PC-9 (cell line): ENCODE data around the gene ANP32B. TPM values are rescaled to one million over a fixed set of nuclear protein-coding genes. Genes with fewer than 3 reads are reported as not detected.

Source experiments
- BruUV-seq: library from RNA; stranded (reverse); fragments of 400-500 nt; replicated peaks from 2 replicates; lab custom pipeline; 2021; lab: Mats Ljungman, UMichigan
- CTCF ChIA-PET: fragments of 300-600 bp; sonication (Branson Sonifier 250); formaldehyde crosslinking; loops from one replicate; lab custom pipeline; 2022; ENCODE audit warnings: antibody characterized with exemption; lab: Charles Lee
- POLR2A ChIA-PET: fragments of 300-600 bp; sonication (Branson Sonifier 250); formaldehyde crosslinking; loops from one replicate; lab custom pipeline; 2022; ENCODE audit warnings: antibody characterized with exemption; ENCODE audit not compliant: unreplicated experiment; lab: Charles Lee
- DNase-seq, 2 experiments: peaks; one replicate each; pipeline versions ENCODE4 v3.0.0 to v3.0.0-alpha.2; 2015 to 2022; ENCODE audit warnings: mixed read lengths in 1 of 2
- H2AFZ ChIP-seq: fragments of 200-600 bp; sonication (generic); 2 replicates; pipeline ENCODE4 v1.8.1; 2017; ENCODE audit warnings: antibody characterized with exemption
- H3F3A ChIP-seq: fragments of 200-600 bp; sonication (generic); 2 replicates; pipeline ENCODE4 v1.8.1; 2017; ENCODE audit warnings: antibody characterized with exemption, mild to moderate bottlenecking, low read depth; ENCODE audit not compliant: insufficient read depth
- H3K27ac ChIP-seq: fragments of 200-600 bp; sonication (generic); 2 replicates; pipeline ENCODE4 v1.6.1; 2016; ENCODE audit warnings: mixed run types
- H3K27me3 ChIP-seq: fragments of 200-600 bp; sonication (generic); 2 replicates; pipeline ENCODE4 v1.6.1; 2016; ENCODE audit warnings: low read depth, mixed run types; ENCODE audit not compliant: insufficient read depth
- H3K36me3 ChIP-seq: fragments of 200-600 bp; sonication (generic); 2 replicates; pipeline ENCODE4 v1.6.1; 2016; ENCODE audit warnings: low read depth, mixed run types
- H3K4me1 ChIP-seq: fragments of 200-600 bp; sonication (generic); replicated peaks from 2 replicates; pipeline ENCODE4 v1.6.1; 2016; ENCODE audit warnings: mixed run types; ENCODE audit not compliant: insufficient read depth
- H3K4me2 ChIP-seq: fragments of 200-600 bp; sonication (generic); 2 replicates; pipeline ENCODE4 v1.6.1; 2017; ENCODE audit warnings: mixed run types
- H3K4me3 ChIP-seq: fragments of 200-600 bp; sonication (generic); 2 replicates; pipeline ENCODE4 v1.6.1; 2016; ENCODE audit warnings: mixed run types
- H3K79me2 ChIP-seq: fragments of 200-600 bp; sonication (generic); 2 replicates; pipeline ENCODE4 v1.6.1; 2017; ENCODE audit warnings: low read depth, mixed run types
- H3K9me2 ChIP-seq: fragments of 200-600 bp; sonication (generic); 2 replicates; pipeline ENCODE4 v1.8.1; 2017; ENCODE audit warnings: mild to moderate bottlenecking; ENCODE audit not compliant: insufficient read depth
- H3K9me3 ChIP-seq: fragments of 200-600 bp; sonication (generic); 2 replicates; pipeline ENCODE4 v1.8.1; 2016; ENCODE audit warnings: low read depth; ENCODE audit not compliant: insufficient read depth
- H4K20me1 ChIP-seq: fragments of 200-600 bp; sonication (generic); 2 replicates; pipeline ENCODE4 v1.8.1; 2017; ENCODE audit not compliant: insufficient read depth
- EZH2 ChIP-seq: fragments of 200-600 bp; sonication (generic); IDR thresholded peaks from 2 replicates; pipeline ENCODE4 v1.8.0; 2017; ENCODE audit warnings: antibody characterized with exemption, low read depth
- intact Hi-C: fragments of 100-400 bp; cut with micrococcal nuclease; formaldehyde crosslinking; loops from one replicate; pipeline ENCODE4 v1.10.0; 2022; ENCODE audit not compliant: unreplicated experiment
- total RNA-seq: library from RNA; stranded (reverse); gene quantifications from 2 replicates; pipeline ENCODE4 v1.2.3, GENCODE V29; 2021
- TF ChIP-seq, protein P1 (sequence below): fragments of 200-600 bp; sonication (generic); conservative IDR thresholded peaks from 2 replicates; pipeline ENCODE4 v1.6.1; 2017; ENCODE audit warnings: mixed run types, antibody characterized with exemption, mild to moderate bottlenecking, moderate library complexity

The ANP32B gene
- total RNA-seq, 1 experiment from 2014 or later, result 280 TPM

DNA sequence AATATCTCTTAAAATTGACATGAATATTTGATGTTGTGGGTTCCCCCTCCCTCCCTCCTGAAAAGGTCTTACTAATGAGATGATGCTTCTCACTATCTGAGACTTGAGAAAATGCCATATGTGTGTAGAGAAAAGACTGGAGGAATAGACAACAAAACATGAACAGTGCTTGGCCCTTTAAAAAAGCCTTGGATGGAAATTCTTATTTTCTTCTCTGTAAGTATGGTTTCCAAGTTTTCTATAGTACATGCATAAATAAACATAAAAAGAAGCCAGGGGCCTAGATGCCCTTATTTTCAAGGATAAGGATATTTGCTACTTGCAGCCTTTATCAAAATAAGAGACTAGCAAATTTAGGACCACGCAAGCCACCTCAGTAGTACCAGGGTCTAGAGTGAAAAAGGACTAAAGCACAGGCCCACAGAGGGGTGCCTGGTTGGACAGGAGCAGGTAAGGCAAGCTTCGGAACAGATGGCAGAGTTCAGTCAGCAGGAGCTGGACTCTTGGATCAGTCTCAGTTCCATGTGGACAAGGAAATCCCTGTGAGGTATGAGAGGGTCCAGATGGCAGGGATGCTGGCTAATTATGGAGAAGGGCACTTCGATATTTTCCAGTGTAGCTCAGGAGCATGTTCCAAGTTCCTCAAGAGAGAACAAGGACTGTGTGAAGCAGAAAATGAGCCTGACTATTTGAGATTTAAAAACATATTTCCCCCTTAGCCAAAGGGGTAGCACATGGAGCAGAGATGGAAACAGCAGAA is 4.6 kb upstream of the ANP32B start:
- POLR2A ChIA-PET, result no interaction called here

DNA sequence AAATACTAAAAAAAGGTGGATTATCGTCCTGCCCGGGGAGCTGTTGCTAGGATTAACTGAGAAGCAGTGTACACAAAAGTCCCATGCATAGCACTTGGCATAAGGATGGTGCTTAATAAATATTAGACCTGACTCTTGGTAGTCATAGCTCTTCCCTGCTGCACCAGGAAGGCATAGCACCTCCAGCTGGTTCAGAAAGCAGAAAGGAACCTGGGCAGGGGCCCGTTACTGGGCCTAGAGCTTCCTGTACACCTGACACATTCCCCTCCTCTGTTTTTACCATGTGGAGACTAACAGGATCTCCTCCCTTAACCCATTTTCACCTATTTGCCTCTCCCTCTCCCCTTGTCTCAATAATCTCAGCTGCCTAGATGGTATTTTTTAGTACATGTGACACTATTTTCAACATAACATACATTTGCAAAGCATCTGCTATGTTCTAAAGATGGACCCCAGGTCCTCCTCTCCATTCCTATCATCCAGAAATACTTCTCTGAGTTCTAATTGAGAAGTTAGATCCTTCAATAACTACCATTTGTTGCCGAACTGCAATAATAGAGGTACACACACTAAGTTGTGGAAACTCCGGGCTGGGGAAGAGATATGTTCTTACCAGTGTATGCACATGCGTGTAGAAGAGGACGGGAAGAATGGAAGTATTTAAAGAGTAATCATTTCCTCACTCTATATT is 3.2 kb upstream of the ANP32B start:
- H3K36me3 ChIP-seq, result no peaks in the 10 kb centered on the region
- no peaks in the 10 kb centered on the region for H3K27me3 ChIP-seq
- intact Hi-C loops, result loop anchor here (5.0 kb wide), 2 partner anchors 77 to 268 kb away; partner anchors contain the start of gene NANS
- H3K79me2 ChIP-seq, result peaks cover 24% of the 10 kb centered on the region
- no peaks in the 10 kb centered on the region for H4K20me1 ChIP-seq
- ChIA-PET CTCF (interaction anchor here (0.6 to 0.7 kb wide), 3 partner anchors 8 to 23 kb away, joined by 3 read pairs; no protein-coding TSS in a partner anchor), POLR2A (no interaction called here)
- no peaks in the 10 kb centered on the region; the same call in 1 of the 2 replicates for H3F3A ChIP-seq
- no peak overlapping the region for H3K27ac ChIP-seq
- no peak overlapping the region for H2AFZ ChIP-seq
- H3K9me3 ChIP-seq, result no peaks in the 10 kb centered on the region
- no peak for TF ChIP-seq EZH2
- TF ChIP-seq, protein P1, sequence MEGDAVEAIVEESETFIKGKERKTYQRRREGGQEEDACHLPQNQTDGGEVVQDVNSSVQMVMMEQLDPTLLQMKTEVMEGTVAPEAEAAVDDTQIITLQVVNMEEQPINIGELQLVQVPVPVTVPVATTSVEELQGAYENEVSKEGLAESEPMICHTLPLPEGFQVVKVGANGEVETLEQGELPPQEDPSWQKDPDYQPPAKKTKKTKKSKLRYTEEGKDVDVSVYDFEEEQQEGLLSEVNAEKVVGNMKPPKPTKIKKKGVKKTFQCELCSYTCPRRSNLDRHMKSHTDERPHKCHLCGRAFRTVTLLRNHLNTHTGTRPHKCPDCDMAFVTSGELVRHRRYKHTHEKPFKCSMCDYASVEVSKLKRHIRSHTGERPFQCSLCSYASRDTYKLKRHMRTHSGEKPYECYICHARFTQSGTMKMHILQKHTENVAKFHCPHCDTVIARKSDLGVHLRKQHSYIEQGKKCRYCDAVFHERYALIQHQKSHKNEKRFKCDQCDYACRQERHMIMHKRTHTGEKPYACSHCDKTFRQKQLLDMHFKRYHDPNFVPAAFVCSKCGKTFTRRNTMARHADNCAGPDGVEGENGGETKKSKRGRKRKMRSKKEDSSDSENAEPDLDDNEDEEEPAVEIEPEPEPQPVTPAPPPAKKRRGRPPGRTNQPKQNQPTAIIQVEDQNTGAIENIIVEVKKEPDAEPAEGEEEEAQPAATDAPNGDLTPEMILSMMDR, result no peak
- no peak overlapping the region for H3K4me3 ChIP-seq
- H3K9me2 ChIP-seq, result no peaks in the 10 kb centered on the region
- H3K4me1 ChIP-seq, result peaks cover 9% of the 10 kb centered on the region
- DNase-seq, result no peak
- BruUV-seq, result no TSS peak
- H3K4me2 ChIP-seq, result no peak overlapping the region

More for the DNA sequence above, 4.6 kb upstream of the ANP32B start:
- Histone ChIP-seq H3K9me2 (no peaks in the 10 kb centered on the region), H3K4me1 (peaks cover 9% of the 10 kb centered on the region), H3K27me3 (no peaks in the 10 kb centered on the region), H3F3A (no peaks in the 10 kb centered on the region; the same call in 1 of the 2 replicates), H3K79me2 (peaks cover 17% of the 10 kb centered on the region), H4K20me1 (no peaks in the 10 kb centered on the region), H3K36me3 (no peaks in the 10 kb centered on the region), H2AFZ (no peak overlapping the region), H3K27ac (no peak overlapping the region), H3K4me2 (no peak overlapping the region), H3K9me3 (no peaks in the 10 kb centered on the region), H3K4me3 (no peak overlapping the region)
- no TSS peak for BruUV-seq
- DNase-seq, result no peak
- TF ChIP-seq, protein P1, result no peak
- CTCF ChIA-PET, result interaction anchor here (0.5 kb wide), 1 partner anchor 11 kb away, joined by 3 read pairs; no protein-coding TSS in a partner anchor
- intact Hi-C loops, result no loop called here

DNA sequence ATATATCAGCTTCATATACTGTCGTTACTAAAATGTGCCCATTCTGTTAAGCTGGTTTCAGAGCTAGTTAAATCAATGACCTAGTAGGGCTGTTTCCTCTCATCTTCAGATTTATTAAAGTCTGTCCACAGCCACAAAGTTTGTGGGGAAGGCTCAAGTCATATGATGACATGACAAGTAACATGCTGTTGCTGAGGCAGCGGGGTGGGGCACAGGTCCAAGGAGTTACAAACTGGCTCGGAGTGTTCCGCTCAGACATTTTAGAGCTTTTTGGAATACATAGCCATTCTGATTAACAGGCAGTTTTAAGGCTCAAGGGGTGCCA is 2.7 kb upstream of the ANP32B start:
- no peaks in the 10 kb centered on the region; the same call in 1 of the 2 replicates for H3K36me3 ChIP-seq
- POLR2A ChIA-PET, result no interaction called here
- H3K4me2 ChIP-seq, result no peak overlapping the region
- peaks cover 30% of the 10 kb centered on the region for H3K79me2 ChIP-seq
- CTCF ChIA-PET, result no interaction called here
- no peaks in the 10 kb centered on the region for H3K27me3 ChIP-seq
- DNase-seq, result no peak
- no TSS peak for BruUV-seq
- no peak overlapping the region for H2AFZ ChIP-seq
- H3K9me2 ChIP-seq, result no peaks in the 10 kb centered on the region
- no peaks in the 10 kb centered on the region; the same call in 1 of the 2 replicates for H3F3A ChIP-seq
- H4K20me1 ChIP-seq, result no peaks in the 10 kb centered on the region
- no peak overlapping the region for H3K27ac ChIP-seq
- no peak overlapping the region for H3K4me3 ChIP-seq
- intact Hi-C loops, result loop anchor here (5.0 kb wide), 2 partner anchors 77 to 268 kb away; partner anchors contain the start of gene NANS
- peaks cover 12% of the 10 kb centered on the region for H3K4me1 ChIP-seq
- no peaks in the 10 kb centered on the region for H3K9me3 ChIP-seq
- TF ChIP-seq, protein P1, result no peak
- TF ChIP-seq EZH2, result no peak
